ENCODE results near the gene FBXO31. TPM values are rescaled to one million over a fixed set of nuclear protein-coding genes. Genes with fewer than 3 reads are reported as not detected.

The FBXO31 gene
- total and polyA plus RNA-seq, 9 of the 15 experiments (the other 6 are each of a cell fraction or from before 2014, with no cell fraction given): 0.18 to 33.3 (median 10.9) TPM

GRCh38 chr16:87380403-87380802 lies 3.2 kb downstream of the FBXO31 start:
- no peaks in the 10 kb centered on the region for H3K27me3 ChIP-seq (ENCODE audit: control insufficient read depth in 2 of 2, insufficient read depth in 2 of 2, low read length in 2 of 2)
- ChIA-PET POLR2A (interaction anchor here (1.2 to 6.1 kb wide), 3 partner anchors 12 to 16 kb away, joined by 3 to 43 read pairs (median 5); partner anchors contain the start of gene MAP1LC3B), CTCF (ENCODE audit: low intra/inter-chr PET ratio) (no interaction called here)
- intact Hi-C loops (cut with micrococcal nuclease): no loop called here
- WGBS (ENCODE audit: insufficient coverage, low coverage, missing lambda C conversion rate): 84% methylated on average over 9 of the region's 10 CpGs
- H3K36me3 ChIP-seq (ENCODE audit: control insufficient read depth, insufficient read depth, low read length): peaks cover 26% of the 10 kb centered on the region; the same call in 2 of the 3 replicates
- peaks cover 80% of the 10 kb centered on the region for H3K79me2 ChIP-seq (ENCODE audit: control insufficient read depth, insufficient read depth, low read length)
- no peak overlapping the region for H3K4me3 ChIP-seq
- DNase-seq (ENCODE audit: extremely low read depth in 1 of 4, low spot score in 3 of 4) (no peak), FAIRE-seq (no peak), ATAC-seq (no peak)
- peaks cover 37 to 43% of the 10 kb centered on the region in 2 experiments for H3K4me1 ChIP-seq (replicated peaks in 1 of 2; ENCODE audit: control insufficient read depth in 2 of 2, insufficient read depth in 2 of 2, low read length in 2 of 2)
- H2AFZ ChIP-seq (ENCODE audit: low read depth, low read length): no peak overlapping the region
- no peaks in the 10 kb centered on the region for H3K9me3 ChIP-seq (replicated peaks; ENCODE audit: control insufficient read depth, insufficient read depth, low read depth, low read length)
- no TSS peak for BruUV-seq (replicated peaks)
- in situ Hi-C loops (cut with MboI): no loop called here
- H3K9me1 ChIP-seq (ENCODE audit: control insufficient read depth, insufficient read depth, low read length): no peaks in the 10 kb centered on the region
- no peak for TF ChIP-seq ARHGAP35 (IDR thresholded peaks at IDR 0.05; ENCODE audit: partially characterized antibody)
- TF ChIP-seq NFRKB (IDR thresholded peaks at IDR 0.05; ENCODE audit: low read depth): no peak
- TF ChIP-seq HDAC3 (IDR thresholded peaks at IDR 0.05; ENCODE audit: borderline replicate concordance, partially characterized antibody): no peak
- TF ChIP-seq ZC3H4 (CRISPR knock-in tag; IDR thresholded peaks at IDR 0.05; ENCODE audit: borderline replicate concordance): no peak
- no peak for TF ChIP-seq MTA3 (IDR thresholded peaks at IDR 0.05; ENCODE audit: borderline replicate concordance)
- TF ChIP-seq BCL6 (CRISPR knock-in tag; IDR thresholded peaks at IDR 0.05): no peak
- TF ChIP-seq ZBTB34 (CRISPR knock-in tag; IDR thresholded peaks at IDR 0.05): no peak
- no peak for TF ChIP-seq HES1 (IDR thresholded peaks at IDR 0.05; ENCODE audit: low read depth)
- H3K27ac ChIP-seq (ENCODE audit: extremely low read depth, low read depth, low read length): no peak overlapping the region
- peaks cover 4% of the 10 kb centered on the region; the same call in 1 of the 2 replicates for H4K20me1 ChIP-seq (replicated peaks; ENCODE audit: control insufficient read depth, insufficient read depth, low read length)
- peak overlapping the region; percentile 9; the same call in 1 of the 2 replicates for H3K4me2 ChIP-seq (ENCODE audit: insufficient read depth, low read length)
- no peak overlapping the region for H3K9ac ChIP-seq (ENCODE audit: insufficient read depth in 1 of 2, low read depth in 2 of 2, low read length in 2 of 2)

Measured in K562 (cell line).